LNCAP (cell line): ENCODE measurements around the gene SDK2.

ENCODE experiments used
- CTCF ChIP-seq: fragments of 450-650 bp; IDR thresholded peaks from 2 replicates; pipeline ENCODE4 v1.5.1; 2017; ENCODE audit warnings: mild to moderate bottlenecking

Gene SDK2

GRCh38 chr17:73508931-73509605 lies 135.2 kb downstream of the SDK2 start:
- no peak for TF ChIP-seq CTCF

- no peak for TF ChIP-seq CTCF
Measured at GRCh38 chr17:73508057-73508930, 136.0 kb downstream of the SDK2 start.

DNA sequence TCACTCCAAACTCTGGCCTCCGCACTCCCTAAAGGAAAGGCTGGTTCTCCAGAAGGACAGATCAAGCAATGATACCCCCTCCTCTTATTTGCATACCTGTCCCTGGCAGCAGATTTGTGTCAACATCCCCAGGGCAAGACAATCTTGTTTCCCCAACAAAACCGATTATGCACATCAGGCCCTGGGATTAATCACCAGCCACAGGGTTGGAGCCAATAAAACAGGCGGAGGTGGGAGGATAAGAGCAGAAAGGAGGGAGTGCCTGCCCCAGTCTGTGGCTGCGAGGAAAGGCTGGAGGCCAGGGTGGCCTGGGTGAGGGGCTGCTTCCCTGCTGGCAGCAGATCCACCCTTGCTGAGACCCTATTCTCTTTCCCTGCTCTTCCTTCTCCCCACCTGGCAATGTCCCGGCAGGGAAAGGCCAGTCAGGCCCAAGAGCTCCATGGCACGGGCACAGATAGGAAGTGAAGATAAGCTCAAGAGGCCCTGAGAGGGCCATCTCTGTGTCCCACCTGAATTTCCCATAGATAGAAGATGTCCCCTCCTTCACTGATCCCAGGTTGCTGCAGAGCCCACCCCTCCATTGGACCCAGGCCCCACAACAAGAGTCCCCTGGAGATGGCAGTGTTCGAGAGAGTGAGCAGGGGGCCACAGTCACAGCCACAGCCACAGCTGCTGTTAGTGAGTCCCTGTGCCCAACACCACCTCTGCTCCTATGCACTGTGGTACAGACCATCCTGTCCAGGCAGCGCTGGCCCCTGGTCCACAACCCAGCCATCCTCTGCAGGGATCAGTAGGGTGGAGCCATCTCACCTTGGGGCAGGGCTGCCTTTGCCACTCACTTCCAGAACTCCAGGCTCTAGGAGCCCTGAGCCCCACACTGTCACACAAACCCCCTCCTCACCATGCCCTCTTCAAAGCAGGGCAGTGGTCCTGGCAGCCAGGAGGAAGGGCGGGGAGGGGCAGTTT lies 137.5 kb downstream of the SDK2 start:
- no peak for TF ChIP-seq CTCF

- TF ChIP-seq CTCF: no peak
Measured at GRCh38 chr17:73503560-73503959, 140.7 kb downstream of the SDK2 start.

DNA sequence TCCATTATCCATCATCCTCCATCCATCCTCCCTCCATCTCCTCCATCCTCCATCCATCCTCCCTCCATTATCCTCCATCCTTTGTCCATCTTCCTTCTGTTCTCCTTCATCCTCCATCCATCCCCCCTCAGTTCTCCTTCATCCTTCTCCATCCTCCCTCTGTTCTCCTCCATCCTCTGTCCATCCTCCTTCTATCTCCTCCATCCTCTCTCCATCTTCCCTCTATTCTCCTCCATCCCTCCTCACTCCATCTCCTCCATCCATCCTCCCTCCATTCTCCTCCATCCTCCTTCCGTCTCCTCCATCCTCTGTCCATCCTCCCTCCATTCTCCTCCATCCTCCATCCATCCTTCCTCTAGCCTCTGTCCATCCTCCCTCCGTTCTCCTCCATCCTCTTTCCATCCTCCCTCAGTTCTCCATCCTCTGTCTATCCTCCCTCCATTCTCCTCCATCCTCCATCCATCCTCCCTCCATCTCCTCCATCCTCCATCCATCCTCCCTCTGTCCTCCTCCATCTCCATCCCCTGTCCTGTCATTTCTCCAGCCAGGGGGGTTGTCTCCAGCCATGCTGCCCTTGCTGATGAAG lies 143.7 kb downstream of the SDK2 start:
- TF ChIP-seq CTCF: no peak

DNA sequence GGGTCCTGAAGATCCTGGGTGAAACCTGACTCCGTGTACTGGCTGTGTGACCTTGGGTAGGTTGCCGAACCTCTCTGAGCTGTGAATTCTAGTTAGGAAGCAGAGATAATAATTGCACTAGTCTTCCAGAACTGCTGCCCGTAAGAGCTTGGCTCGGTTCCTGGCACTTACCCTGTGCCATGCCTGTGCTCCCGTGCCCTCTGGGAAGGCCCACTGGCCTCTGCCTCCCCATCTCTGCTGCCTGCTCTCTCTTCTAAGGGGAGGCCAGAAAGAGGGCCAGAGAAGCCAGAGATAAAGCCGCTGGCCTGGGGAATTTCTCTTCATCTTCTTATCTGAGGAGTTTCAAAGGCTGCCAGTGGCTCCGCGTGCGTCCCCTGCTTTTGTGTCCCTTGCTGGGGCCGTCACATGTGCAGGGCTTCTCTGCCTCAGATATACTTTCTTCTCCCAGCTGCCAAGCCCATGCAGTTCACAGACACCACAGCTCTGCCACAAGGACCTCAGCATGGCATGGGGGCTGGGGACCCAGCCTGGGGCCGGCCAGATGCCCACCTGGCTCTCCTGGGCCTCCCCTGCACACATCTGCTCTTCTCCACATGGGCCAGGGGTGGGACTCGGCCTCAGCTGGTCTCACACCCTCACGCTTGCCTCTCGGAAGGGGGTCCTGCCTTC lies 145.2 kb downstream of the SDK2 start:
- TF ChIP-seq CTCF: no peak
